PC-9 (cell line): ENCODE results near the gene ABCB8.
"Not testable (repeated sequence)": the region's sequence is repeated elsewhere in the genome, so short reads cannot be mapped to it uniquely, and the experiment has no call there.

ENCODE experiments used
- CTCF ChIP-seq: fragments of 200-600 bp; sonication (generic); conservative IDR thresholded peaks from 2 replicates; pipeline ENCODE4 v1.6.1; 2017; ENCODE audit warnings: mixed run types, antibody characterized with exemption, mild to moderate bottlenecking, moderate library complexity
- EZH2 ChIP-seq: fragments of 200-600 bp; sonication (generic); IDR thresholded peaks from 2 replicates; pipeline ENCODE4 v1.8.0; 2017; ENCODE audit warnings: antibody characterized with exemption, low read depth

- TF ChIP-seq CTCF, EZH2: not testable (repeated sequence)
These were observed 1.2 kb upstream of the ABCB8 start for GRCh38 chr7:151026771-151027727.
